SK-N-SH (cell line): ENCODE measurements around the gene MBLAC1. TPM values are rescaled to one million over a fixed set of nuclear protein-coding genes. Genes with fewer than 3 reads are reported as not detected.
"Not testable (repeated sequence)": the region's sequence is repeated elsewhere in the genome, so short reads cannot be mapped to it uniquely, and the experiment has no call there.

Source experiments
- CTCF ChIA-PET: fragments of 300-600, 350-600 bp; formaldehyde crosslinking; extraction: SDS; loops from one replicate; lab custom pipeline; 2021; lab: Yijun Ruan, JAX
- POLR2A ChIA-PET: fragments of 350-600 bp; sonication (Branson Sonifier 250); formaldehyde crosslinking; extraction: SDS; loops from one replicate; lab custom pipeline; 2020; ENCODE audit warnings: antibody characterized with exemption, inconsistent platforms; lab: Yijun Ruan, JAX
- DNase-seq: peaks from one replicate; pipeline ENCODE4 v3.0.0; 2012
- H2AFZ ChIP-seq: fragments of 200-600 bp; sonication (generic); 2 replicates; pipeline ENCODE4 v1.8.1; 2016; ENCODE audit warnings: antibody characterized with exemption, mild to moderate bottlenecking, low read depth
- H3F3A ChIP-seq: fragments of 200-600 bp; sonication (generic); replicated peaks from 2 replicates; pipeline ENCODE3; 2016; ENCODE audit warnings: antibody characterized with exemption, mild to moderate bottlenecking; ENCODE audit not compliant: insufficient read depth
- H3K27ac ChIP-seq, 2 experiments: fragments of 200-500 bp in 1 of 2; fragments of 200-600 bp in 1 of 2; sonication (Bioruptor generic) in 1 of 2; sonication (generic), shearing (Covaris generic) in 1 of 2; 2 replicates each; pipeline versions ENCODE4 v1.5.1 to v1.6.1; 2014 to 2016; ENCODE audit warnings: low read depth in 2 of 2, inconsistent platforms in 1 of 2, low read length in 1 of 2, mild to moderate bottlenecking in 1 of 2, mixed read lengths in 1 of 2
- H3K27me3 ChIP-seq: fragments of 200-600 bp; sonication (generic), shearing (Covaris generic); 2 replicates; pipeline ENCODE4 v1.6.1; 2016; ENCODE audit warnings: mixed run types; ENCODE audit not compliant: insufficient read depth
- H3K36me3 ChIP-seq, 2 experiments: fragments of 200-500 bp in 1 of 2; fragments of 200-600 bp in 1 of 2; sonication (Bioruptor generic) in 1 of 2; sonication (generic) in 1 of 2; replicated peaks in 1 of 2; 2 replicates each; pipeline versions ENCODE3 to v1.5.1; 2014 to 2016; ENCODE audit warnings: low read length in 1 of 2, mild to moderate bottlenecking in 1 of 2; ENCODE audit not compliant: insufficient read depth in 2 of 2, control insufficient read depth in 1 of 2
- H3K4me1 ChIP-seq, 2 experiments: fragments of 200-500 bp in 1 of 2; fragments of 200-600 bp in 1 of 2; sonication (Bioruptor generic) in 1 of 2; sonication (generic), shearing (Covaris generic) in 1 of 2; 2 replicates each; pipeline versions ENCODE4 v1.5.1 to v1.6.1; 2014 to 2016; ENCODE audit warnings: low read depth in 1 of 2, low read length in 1 of 2, mixed run types in 1 of 2; ENCODE audit not compliant: insufficient read depth in 2 of 2, control insufficient read depth in 1 of 2
- H3K4me2 ChIP-seq: fragments of 200-600 bp; sonication (generic), shearing (Covaris generic); 2 replicates; pipeline ENCODE4 v1.6.1; 2017; ENCODE audit warnings: mixed run types
- H3K4me3 ChIP-seq, 2 experiments: fragments of 200-500 bp in 1 of 2; fragments of 200-600 bp in 1 of 2; sonication (Bioruptor generic) in 1 of 2; sonication (generic), shearing (Covaris generic) in 1 of 2; 2 replicates each; pipeline versions ENCODE4 v1.5.1 to v1.8.1; 2014 to 2016; ENCODE audit warnings: low read depth in 2 of 2, inconsistent platforms in 1 of 2, low read length in 1 of 2, mild to moderate bottlenecking in 1 of 2, mixed read lengths in 1 of 2, moderate library complexity in 1 of 2
- H3K79me2 ChIP-seq: fragments of 200-600 bp; sonication (generic); 2 replicates; pipeline ENCODE4 v1.8.1; 2017; ENCODE audit warnings: mild to moderate bottlenecking; ENCODE audit not compliant: insufficient read depth
- H3K9ac ChIP-seq: fragments of 200-600 bp; sonication (generic); 2 replicates; pipeline ENCODE4 v1.6.1; 2017; ENCODE audit warnings: mixed run types
- H3K9me2 ChIP-seq: fragments of 200-600 bp; sonication (generic); 2 replicates; pipeline ENCODE4 v1.6.1; 2017; ENCODE audit warnings: mixed run types
- H3K9me3 ChIP-seq: fragments of 200-600 bp; sonication (generic); 2 replicates; pipeline ENCODE4 v1.6.1; 2017; ENCODE audit warnings: mixed run types, mild to moderate bottlenecking, moderate library complexity
- H4K20me1 ChIP-seq: fragments of 200-600 bp; sonication (generic); 2 replicates; pipeline ENCODE4 v1.6.1; 2017; ENCODE audit warnings: mild to moderate bottlenecking, mixed run types; ENCODE audit not compliant: insufficient read depth
- FOXM1 ChIP-seq: IDR thresholded peaks from 2 replicates; pipeline ENCODE4 v1.4.0; 2012; ENCODE audit warnings: low read depth, mild to moderate bottlenecking
- GABPA ChIP-seq: IDR thresholded peaks from 2 replicates; pipeline ENCODE4 v1.4.0; 2012; ENCODE audit warnings: low read depth, mild to moderate bottlenecking
- RCOR1 ChIP-seq: fragments of 150-350 bp; IDR thresholded peaks from 2 replicates; pipeline ENCODE4 v1.6.1; 2017; ENCODE audit warnings: antibody characterized with exemption, low read length
- TEAD4 ChIP-seq: IDR thresholded peaks from 2 replicates; pipeline ENCODE4 v1.4.0; 2012; ENCODE audit warnings: mild to moderate bottlenecking, borderline replicate concordance; ENCODE audit not compliant: insufficient read depth
- WGBS: methylation state at CpG from one replicate; pipeline ENCODE4 v1.1.6; 2017; ENCODE audit warnings: low lambda C conversion rate; 5-methylcytosine and 5-hydroxymethylcytosine counted together
- polyA plus RNA-seq, 3 experiments: library from polyadenylated mRNA; depleted of rRNA; stranded (reverse); fragments of >200 nt; gene quantifications; 2 replicates each; pipeline ENCODE4 v1.2.3, GENCODE V29; 2012
- TF ChIP-seq, protein P1 (sequence below): IDR thresholded peaks from 2 replicates; pipeline ENCODE4 v1.4.0; 2012; ENCODE audit warnings: low read depth
- TF ChIP-seq, protein P2 (sequence below): fragments of 200-600 bp; sonication (generic); IDR thresholded peaks from 2 replicates; pipeline ENCODE4 v1.6.1; 2017; ENCODE audit warnings: antibody characterized with exemption, mild to moderate bottlenecking, moderate library complexity

Gene MBLAC1
- polyA plus RNA-seq, 1 of the 3 experiments (the other 2 are of a cell fraction), result 4.4 TPM

DNA sequence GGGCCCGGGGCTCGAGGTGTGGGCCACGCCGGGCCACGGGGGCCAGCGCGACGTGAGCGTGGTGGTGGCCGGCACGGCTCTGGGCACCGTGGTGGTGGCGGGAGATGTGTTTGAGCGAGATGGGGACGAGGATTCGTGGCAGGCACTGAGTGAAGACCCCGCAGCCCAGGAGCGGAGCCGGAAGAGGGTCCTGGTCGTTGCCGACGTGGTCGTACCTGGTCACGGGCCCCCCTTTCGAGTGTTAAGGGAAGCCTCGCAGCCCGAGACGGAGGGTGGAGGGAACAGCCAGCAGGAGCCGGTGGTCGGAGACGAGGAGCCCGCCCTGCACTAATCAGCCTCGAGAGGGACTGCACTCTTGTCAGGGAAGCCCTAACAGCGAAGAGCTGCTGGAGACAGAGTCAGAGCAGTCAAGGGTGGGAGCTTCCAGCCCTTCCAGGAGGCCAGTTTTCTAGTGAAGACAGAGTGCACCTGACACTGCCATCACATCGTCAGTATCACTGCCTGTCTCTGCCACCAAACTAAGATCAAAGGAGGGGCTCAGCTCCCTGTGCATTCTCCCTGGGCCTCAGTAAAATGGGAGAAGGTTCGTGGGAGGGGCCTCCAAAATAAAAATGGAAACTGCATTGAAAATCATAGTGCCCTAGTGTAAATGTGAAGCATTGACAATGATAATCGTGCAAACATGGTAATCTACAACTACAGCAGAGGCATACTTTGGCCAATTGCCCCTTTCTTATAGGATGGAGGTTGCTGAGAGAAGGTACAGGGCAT, 1.3 kb downstream of the MBLAC1 start:
- Histone ChIP-seq H4K20me1 (no peaks in the 10 kb centered on the region), H3K9ac (peak overlapping the region; percentile 88), H3K36me3 (peaks cover 8 to 17% of the 10 kb centered on the region in 2 experiments), H3K9me3 (no peaks in the 10 kb centered on the region), H3K27ac (peak overlapping the region in 1 of 2 experiments; percentile 96; a peak in 1 of 4 replicates), H3K4me3 (peak overlapping the region; percentile 65 to 84), H3K79me2 (peaks cover 28% of the 10 kb centered on the region; the same call in 1 of the 2 replicates), H3K9me2 (no peaks in the 10 kb centered on the region), H3K4me1 (peaks cover 10 to 20% of the 10 kb centered on the region in 2 experiments; a peak in 2 of 4 replicates), H3K27me3 (no peaks in the 10 kb centered on the region), H3F3A (peaks cover 45% of the 10 kb centered on the region), H2AFZ (peak overlapping the region; percentile 84), H3K4me2 (peak overlapping the region; percentile 90)
- ChIA-PET POLR2A (interaction anchor here (0.6 to 2.7 kb wide), 5 partner anchors 26 to 762 kb away, joined by 3 to 19 read pairs (median 4); partner anchors contain the start of genes AP4M1, MCM7, UFSP1 and ZSCAN21), CTCF (interaction anchor here (0.6 to 13.6 kb wide), 15 partner anchors 11 to 577 kb away, joined by 3 to 262 read pairs (median 5); partner anchors contain the start of genes AP4M1, GAL3ST4, MCM7 and PVRIG)
- peak; percentile 60 for DNase-seq
- 25% methylated on average over 32 of the region's 37 CpGs for WGBS
- TF ChIP-seq RCOR1 (no peak), GABPA (no peak), TEAD4 (no peak)
- TF ChIP-seq, protein P1, sequence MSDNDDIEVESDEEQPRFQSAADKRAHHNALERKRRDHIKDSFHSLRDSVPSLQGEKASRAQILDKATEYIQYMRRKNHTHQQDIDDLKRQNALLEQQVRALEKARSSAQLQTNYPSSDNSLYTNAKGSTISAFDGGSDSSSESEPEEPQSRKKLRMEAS, result peak; percentile 41; the same call in 1 of the 2 replicates

DNA sequence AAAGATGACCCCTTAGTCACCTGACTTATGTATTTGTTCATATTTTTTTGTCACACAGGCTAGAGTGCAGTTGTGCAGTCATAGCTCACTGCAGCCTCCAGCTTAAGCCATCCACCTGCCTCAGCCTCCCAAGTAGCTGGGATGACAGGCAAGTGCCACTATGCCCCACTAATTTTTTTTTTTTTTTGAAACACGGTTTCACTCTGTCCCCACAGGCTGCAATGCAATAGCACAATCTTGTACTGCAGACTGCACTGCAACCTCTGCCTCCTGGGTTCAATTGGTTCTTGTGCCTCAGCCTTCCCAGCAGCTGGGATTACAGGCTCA, 1.8 kb downstream of the MBLAC1 start:
- H3F3A ChIP-seq, result peaks cover 45% of the 10 kb centered on the region

DNA sequence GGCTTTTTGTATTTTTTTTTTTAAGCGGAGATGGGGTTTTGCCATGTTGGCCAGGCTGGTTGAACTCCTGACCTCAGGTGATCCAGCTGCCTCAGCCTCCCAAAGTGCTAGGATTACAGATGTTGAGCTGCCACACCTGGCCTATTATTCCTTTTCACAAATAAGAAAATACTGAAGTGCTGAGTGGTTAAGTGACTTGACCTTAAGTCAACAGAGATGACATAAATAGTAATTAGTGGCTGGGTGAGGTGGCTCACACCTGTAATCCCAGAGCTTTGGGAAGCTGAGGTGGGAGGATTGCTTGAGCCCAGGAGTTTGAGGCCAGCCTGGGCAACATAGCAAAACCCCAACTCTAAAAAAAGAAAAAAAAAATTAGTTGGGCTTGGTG, 3.4 kb downstream of the MBLAC1 start:
- not testable (repeated sequence) for H2AFZ ChIP-seq, H3K4me3 ChIP-seq, H3K9me3 ChIP-seq, H3K9ac ChIP-seq, H3K9me2 ChIP-seq, H3K36me3 ChIP-seq, H3K27me3 ChIP-seq, H4K20me1 ChIP-seq, DNase-seq, H3K27ac ChIP-seq, H3K4me2 ChIP-seq
- Histone ChIP-seq H3K4me1 (peaks cover 10 to 16% of the 10 kb centered on the region in 2 experiments; a peak in 2 of 4 replicates), H3F3A (peaks cover 34% of the 10 kb centered on the region), H3K79me2 (peaks cover 13% of the 10 kb centered on the region; the same call in 1 of the 2 replicates)
- POLR2A ChIA-PET, result interaction anchor here (0.9 to 3.1 kb wide), 4 partner anchors 16 to 29 kb away, joined by 3 to 19 read pairs (median 8); partner anchors contain the start of genes AP4M1, LAMTOR4 and MCM7
- 83% methylated on average over 1 of the region's 1 CpG for WGBS
- CTCF ChIA-PET, result interaction anchor here (0.6 to 13.6 kb wide), 39 partner anchors 8 to 596 kb away, joined by 3 to 262 read pairs (median 6); partner anchors contain the start of genes AP4M1, CNPY4, GAL3ST4 and GPC2

More for the DNA sequence above, 1.8 kb downstream of the MBLAC1 start:
- Histone ChIP-seq H3K36me3 (peaks cover 8 to 16% of the 10 kb centered on the region in 2 experiments), H3K4me1 (peaks cover 10 to 20% of the 10 kb centered on the region in 2 experiments; a peak in 2 of 4 replicates), H4K20me1 (no peaks in the 10 kb centered on the region), H3K4me3 (no peak overlapping the region), H3K9ac (no peak overlapping the region), H3K27ac (no peak overlapping the region), H3K9me3 (no peaks in the 10 kb centered on the region), H3K27me3 (no peaks in the 10 kb centered on the region), H3K79me2 (peaks cover 27% of the 10 kb centered on the region; the same call in 1 of the 2 replicates), H3K9me2 (no peaks in the 10 kb centered on the region), H2AFZ (no peak overlapping the region), H3K4me2 (0 out of 2 replicates have a peak overlapping the region, but pooled peaks have one; percentile 90)
- no peak for DNase-seq
- no peak for TF ChIP-seq FOXM1
- TF ChIP-seq, protein P2, sequence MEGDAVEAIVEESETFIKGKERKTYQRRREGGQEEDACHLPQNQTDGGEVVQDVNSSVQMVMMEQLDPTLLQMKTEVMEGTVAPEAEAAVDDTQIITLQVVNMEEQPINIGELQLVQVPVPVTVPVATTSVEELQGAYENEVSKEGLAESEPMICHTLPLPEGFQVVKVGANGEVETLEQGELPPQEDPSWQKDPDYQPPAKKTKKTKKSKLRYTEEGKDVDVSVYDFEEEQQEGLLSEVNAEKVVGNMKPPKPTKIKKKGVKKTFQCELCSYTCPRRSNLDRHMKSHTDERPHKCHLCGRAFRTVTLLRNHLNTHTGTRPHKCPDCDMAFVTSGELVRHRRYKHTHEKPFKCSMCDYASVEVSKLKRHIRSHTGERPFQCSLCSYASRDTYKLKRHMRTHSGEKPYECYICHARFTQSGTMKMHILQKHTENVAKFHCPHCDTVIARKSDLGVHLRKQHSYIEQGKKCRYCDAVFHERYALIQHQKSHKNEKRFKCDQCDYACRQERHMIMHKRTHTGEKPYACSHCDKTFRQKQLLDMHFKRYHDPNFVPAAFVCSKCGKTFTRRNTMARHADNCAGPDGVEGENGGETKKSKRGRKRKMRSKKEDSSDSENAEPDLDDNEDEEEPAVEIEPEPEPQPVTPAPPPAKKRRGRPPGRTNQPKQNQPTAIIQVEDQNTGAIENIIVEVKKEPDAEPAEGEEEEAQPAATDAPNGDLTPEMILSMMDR, result no peak
- 76% methylated on average over 1 of the region's 1 CpG for WGBS
- CTCF ChIA-PET, result interaction anchor here (0.6 to 13.6 kb wide), 15 partner anchors 11 to 577 kb away, joined by 3 to 262 read pairs (median 5); partner anchors contain the start of genes AP4M1, GAL3ST4, MCM7 and PVRIG
- POLR2A ChIA-PET, result interaction anchor here (0.6 to 2.7 kb wide), 6 partner anchors 26 to 761 kb away, joined by 3 to 19 read pairs (median 4); partner anchors contain the start of genes AP4M1, MCM7, UFSP1 and ZSCAN21
